K562 (cell line): Measurements from ENCODE around the gene OPA1.

Experiments
- JUN ChIP-seq, 2 experiments: sonication (generic) in 1 of 2; formaldehyde crosslinking in 1 of 2; IDR thresholded peaks; 2 replicates each; pipeline versions ENCODE4 v1.6.1 to v1.8.0; 2012 to 2022; ENCODE audit warnings: borderline replicate concordance in 2 of 2, mild to moderate bottlenecking in 2 of 2, improper control_type of control experiment in 1 of 2, low read depth in 1 of 2, low read length in 1 of 2, missing genetic modification reagents in 1 of 2
- JUND ChIP-seq, 2 experiments: IDR thresholded peaks; 2 replicates in 1 of 2; 3 replicates in 1 of 2; pipeline ENCODE4 v1.6.1; 2011; ENCODE audit warnings: borderline replicate concordance in 2 of 2, low read depth in 2 of 2, low read length in 2 of 2, improper control_type of control experiment in 1 of 2, missing biosample characterization in 1 of 2, missing genetic modification characterization in 1 of 2, missing genetic modification reagents in 1 of 2
- MIER1 ChIP-seq: fragments of 450-650 bp; IDR thresholded peaks from 2 replicates; pipeline ENCODE4 v1.6.1; 2016; ENCODE audit warnings: antibody characterized with exemption, mild to moderate bottlenecking, low read depth
- NCOA2 ChIP-seq, 2 experiments: fragments of 450-650 bp; IDR thresholded peaks; 2 replicates each; pipeline ENCODE4 v1.6.1; 2018; ENCODE audit warnings: mild to moderate bottlenecking in 2 of 2, moderate library complexity in 1 of 2; ENCODE audit not compliant: partially characterized antibody in 2 of 2
- SMARCC2 ChIP-seq: fragments of 450-650 bp; IDR thresholded peaks from 2 replicates; pipeline ENCODE4 v1.6.1; 2017; ENCODE audit warnings: antibody characterized with exemption, moderate library complexity, mild to moderate bottlenecking, low read depth
- ZSCAN29 ChIP-seq: fragments of 450-650 bp; IDR thresholded peaks from 2 replicates; pipeline ENCODE4 v1.6.1; 2017
- TF ChIP-seq, protein P1 (sequence below): sonication (generic); formaldehyde crosslinking; IDR thresholded peaks from 2 replicates; pipeline ENCODE4 v1.5.0; 2020; ENCODE audit warnings: missing genetic modification reagents

DNA sequence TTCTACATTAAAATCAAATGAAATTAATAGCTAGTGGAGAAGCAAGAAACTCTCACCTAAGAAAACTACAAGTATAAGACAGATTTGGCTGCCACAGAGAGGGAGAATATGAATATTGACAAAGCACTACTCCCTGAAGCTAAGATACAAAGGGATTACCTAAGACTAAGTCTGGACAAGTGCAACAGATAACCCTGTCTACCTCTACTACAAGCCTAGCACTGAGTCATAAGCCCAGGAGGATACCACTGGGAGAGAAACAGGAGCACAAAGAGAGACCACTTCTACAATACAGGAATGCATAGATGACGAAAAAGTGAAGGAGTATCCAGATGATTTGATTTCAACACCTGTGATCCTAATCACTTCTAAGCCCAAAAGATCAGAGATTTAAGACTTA, 48.7 kb upstream of the OPA1 start:
- TF ChIP-seq JUN (IDR thresholded peaks at IDR 0.05; ENCODE audit: borderline replicate concordance, low read depth, low read length) (no peak), JUN (CRISPR knock-in tag; IDR thresholded peaks at IDR 0.05; ENCODE audit: borderline replicate concordance) (no peak), SMARCC2 (no peak), MIER1 (no peak), JUND (IDR thresholded peaks at IDR 0.05; ENCODE audit: borderline replicate concordance, low read depth, low read length) (no peak), JUND (tag; IDR thresholded peaks at IDR 0.05; ENCODE audit: borderline replicate concordance, low read depth, low read length) (no peak), NCOA2 (IDR thresholded peaks at IDR 0.05; ENCODE audit: partially characterized antibody in 2 of 2) (no peak), ZSCAN29 (no peak)
- TF ChIP-seq, protein P1, sequence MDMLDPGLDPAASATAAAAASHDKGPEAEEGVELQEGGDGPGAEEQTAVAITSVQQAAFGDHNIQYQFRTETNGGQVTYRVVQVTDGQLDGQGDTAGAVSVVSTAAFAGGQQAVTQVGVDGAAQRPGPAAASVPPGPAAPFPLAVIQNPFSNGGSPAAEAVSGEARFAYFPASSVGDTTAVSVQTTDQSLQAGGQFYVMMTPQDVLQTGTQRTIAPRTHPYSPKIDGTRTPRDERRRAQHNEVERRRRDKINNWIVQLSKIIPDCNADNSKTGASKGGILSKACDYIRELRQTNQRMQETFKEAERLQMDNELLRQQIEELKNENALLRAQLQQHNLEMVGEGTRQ (CRISPR knock-in tag), result no peak
